Loucy (cell line): ENCODE measurements around the gene SLC39A10.

Experiments used
- H2AFZ ChIP-seq: fragments of 200-600 bp; sonication (generic); 2 replicates; pipeline ENCODE4 v1.6.0; 2016; ENCODE audit warnings: antibody characterized with exemption, mild to moderate bottlenecking, low read length, moderate library complexity
- H3F3A ChIP-seq: fragments of 200-600 bp; 2 replicates; pipeline ENCODE4 v1.6.0; 2016; ENCODE audit warnings: antibody characterized with exemption, low read depth, mild to moderate bottlenecking
- H3K27me3 ChIP-seq: fragments of 200-600 bp; sonication (generic); 2 replicates; pipeline ENCODE4 v1.6.1; 2014; ENCODE audit warnings: low read length, mild to moderate bottlenecking; ENCODE audit not compliant: insufficient read depth, poor library complexity, severe bottlenecking
- H3K36me3 ChIP-seq: fragments of 200-600 bp; sonication (generic); 2 replicates; pipeline ENCODE4 v1.6.1; 2016; ENCODE audit warnings: low read length; ENCODE audit not compliant: insufficient read depth
- H3K4me1 ChIP-seq: fragments of 200-600 bp; sonication (generic); 2 replicates; pipeline ENCODE4 v1.5.1; 2014; ENCODE audit warnings: low read length, mild to moderate bottlenecking; ENCODE audit not compliant: insufficient read depth, poor library complexity, severe bottlenecking
- H3K4me2 ChIP-seq: fragments of 200-600 bp; sonication (generic); 2 replicates; pipeline ENCODE4 v1.6.0; 2014; ENCODE audit warnings: antibody characterized with exemption, low read length, low read depth, mild to moderate bottlenecking; ENCODE audit not compliant: poor library complexity, severe bottlenecking
- H3K4me3 ChIP-seq: fragments of 200-600 bp; sonication (generic); 2 replicates; pipeline ENCODE4 v1.5.1; 2014; ENCODE audit warnings: low read length, mild to moderate bottlenecking, mixed read lengths; ENCODE audit not compliant: poor library complexity, severe bottlenecking
- H3K79me2 ChIP-seq: fragments of 200-600 bp; sonication (generic); 2 replicates; pipeline ENCODE4 v1.6.1; 2014; ENCODE audit warnings: low read length; ENCODE audit not compliant: insufficient read depth
- H3K9ac ChIP-seq: fragments of 200-600 bp; sonication (generic); 2 replicates; pipeline ENCODE4 v1.6.0; 2014; ENCODE audit warnings: mild to moderate bottlenecking, low read depth, low read length, moderate library complexity; ENCODE audit not compliant: poor library complexity, severe bottlenecking
- H3K9me2 ChIP-seq: fragments of 200-600 bp; sonication (generic); replicated peaks from 2 replicates; pipeline ENCODE4 v1.6.1; 2016; ENCODE audit warnings: low read depth, low read length, mixed read lengths
- H3K9me3 ChIP-seq: fragments of 200-600 bp; sonication (generic); 2 replicates; pipeline ENCODE4 v1.6.1; 2014; ENCODE audit warnings: mild to moderate bottlenecking, antibody characterized with exemption, low read length, low read depth; ENCODE audit not compliant: insufficient read depth
- H4K20me1 ChIP-seq: fragments of 200-600 bp; sonication (generic); 2 replicates; pipeline ENCODE4 v1.6.0; 2014; ENCODE audit warnings: antibody characterized with exemption, low read length, mild to moderate bottlenecking; ENCODE audit not compliant: insufficient read depth, poor library complexity, severe bottlenecking
- EZH2phosphoT487 ChIP-seq: fragments of 200-600 bp; IDR thresholded peaks from 2 replicates; pipeline ENCODE4 v1.6.1; 2018; ENCODE audit warnings: antibody characterized with exemption, mild to moderate bottlenecking, moderate library complexity, borderline replicate concordance
- TF ChIP-seq, protein P1 (sequence below): fragments of 200-600 bp; sonication (generic); conservative IDR thresholded peaks from 2 replicates; pipeline ENCODE4 v1.5.1; 2014; ENCODE audit warnings: mild to moderate bottlenecking, antibody characterized with exemption, low read length

Gene SLC39A10

DNA sequence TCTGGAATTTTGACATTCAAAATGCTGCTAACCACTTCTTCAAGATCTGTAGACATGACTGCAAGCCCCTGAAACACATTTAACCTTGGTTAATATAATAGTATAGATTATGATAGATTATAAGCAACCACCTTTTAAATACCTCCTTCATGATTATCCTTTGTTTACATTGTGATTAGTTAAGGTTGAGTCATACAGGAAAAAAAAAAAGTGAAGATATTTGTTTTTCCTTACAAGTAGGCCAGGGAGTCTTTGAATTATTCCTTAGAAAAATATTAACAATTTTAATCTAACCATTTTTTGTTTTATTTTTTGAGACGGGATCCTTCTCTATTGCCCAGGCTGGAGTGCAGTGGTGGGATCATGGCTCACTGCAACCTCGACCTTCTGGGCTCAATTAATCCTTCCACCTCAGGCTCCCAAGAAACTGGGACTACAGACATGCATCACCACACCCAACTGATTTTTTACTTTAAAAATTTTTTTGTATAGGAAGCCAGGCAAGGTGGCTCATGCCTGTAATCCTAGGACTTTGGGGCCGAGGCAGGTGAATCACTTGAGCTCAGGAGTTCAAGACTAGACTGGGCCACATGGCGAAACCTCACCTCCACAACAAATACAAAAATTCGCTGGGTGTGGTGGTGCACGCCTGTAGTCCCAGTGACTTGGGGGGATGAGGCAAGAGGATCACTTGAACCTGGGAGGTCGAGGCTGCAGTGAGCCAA lies 99.4 kb downstream of the SLC39A10 start:
- Histone ChIP-seq H3K36me3 (no peaks in the 10 kb centered on the region), H3K9ac (no peak overlapping the region), H3K4me3 (no peak overlapping the region), H3F3A (no peaks in the 10 kb centered on the region), H2AFZ (no peak overlapping the region), H3K79me2 (no peaks in the 10 kb centered on the region), H3K9me3 (no peaks in the 10 kb centered on the region), H3K27me3 (no peaks in the 10 kb centered on the region), H4K20me1 (no peaks in the 10 kb centered on the region), H3K4me1 (no peaks in the 10 kb centered on the region), H3K9me2 (no peaks in the 10 kb centered on the region), H3K4me2 (no peak overlapping the region)
- TF ChIP-seq, protein P1, sequence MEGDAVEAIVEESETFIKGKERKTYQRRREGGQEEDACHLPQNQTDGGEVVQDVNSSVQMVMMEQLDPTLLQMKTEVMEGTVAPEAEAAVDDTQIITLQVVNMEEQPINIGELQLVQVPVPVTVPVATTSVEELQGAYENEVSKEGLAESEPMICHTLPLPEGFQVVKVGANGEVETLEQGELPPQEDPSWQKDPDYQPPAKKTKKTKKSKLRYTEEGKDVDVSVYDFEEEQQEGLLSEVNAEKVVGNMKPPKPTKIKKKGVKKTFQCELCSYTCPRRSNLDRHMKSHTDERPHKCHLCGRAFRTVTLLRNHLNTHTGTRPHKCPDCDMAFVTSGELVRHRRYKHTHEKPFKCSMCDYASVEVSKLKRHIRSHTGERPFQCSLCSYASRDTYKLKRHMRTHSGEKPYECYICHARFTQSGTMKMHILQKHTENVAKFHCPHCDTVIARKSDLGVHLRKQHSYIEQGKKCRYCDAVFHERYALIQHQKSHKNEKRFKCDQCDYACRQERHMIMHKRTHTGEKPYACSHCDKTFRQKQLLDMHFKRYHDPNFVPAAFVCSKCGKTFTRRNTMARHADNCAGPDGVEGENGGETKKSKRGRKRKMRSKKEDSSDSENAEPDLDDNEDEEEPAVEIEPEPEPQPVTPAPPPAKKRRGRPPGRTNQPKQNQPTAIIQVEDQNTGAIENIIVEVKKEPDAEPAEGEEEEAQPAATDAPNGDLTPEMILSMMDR, result no peak
- TF ChIP-seq EZH2phosphoT487, result no peak

DNA sequence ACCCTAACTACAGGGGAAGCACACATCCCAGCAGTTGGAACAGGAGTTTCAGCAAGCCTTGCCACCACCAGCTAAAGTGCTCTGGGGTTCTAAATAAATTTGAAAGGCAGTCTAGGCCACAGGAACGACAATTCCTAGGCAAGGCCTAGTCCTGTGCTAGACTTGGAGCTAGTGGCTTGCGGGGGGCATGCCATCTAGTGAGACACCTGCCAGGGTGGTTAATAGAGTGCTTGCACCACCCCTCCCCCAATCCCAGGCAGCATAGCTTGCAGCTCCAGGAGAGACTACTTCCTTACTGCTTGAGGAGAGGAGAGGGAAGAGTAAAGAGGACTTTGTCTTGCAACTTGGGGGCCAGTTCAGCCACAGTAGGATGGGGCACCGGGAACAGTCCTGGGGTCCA lies 101.8 kb downstream of the SLC39A10 start:
- Histone ChIP-seq H3F3A (no peaks in the 10 kb centered on the region), H3K36me3 (no peaks in the 10 kb centered on the region), H3K9me3 (no peaks in the 10 kb centered on the region), H3K27me3 (no peaks in the 10 kb centered on the region), H3K4me3 (no peak overlapping the region), H4K20me1 (no peaks in the 10 kb centered on the region), H3K4me1 (no peaks in the 10 kb centered on the region), H3K4me2 (no peak overlapping the region), H2AFZ (no peak overlapping the region), H3K79me2 (no peaks in the 10 kb centered on the region), H3K9ac (no peak overlapping the region), H3K9me2 (no peaks in the 10 kb centered on the region)
- no peak for TF ChIP-seq EZH2phosphoT487

DNA sequence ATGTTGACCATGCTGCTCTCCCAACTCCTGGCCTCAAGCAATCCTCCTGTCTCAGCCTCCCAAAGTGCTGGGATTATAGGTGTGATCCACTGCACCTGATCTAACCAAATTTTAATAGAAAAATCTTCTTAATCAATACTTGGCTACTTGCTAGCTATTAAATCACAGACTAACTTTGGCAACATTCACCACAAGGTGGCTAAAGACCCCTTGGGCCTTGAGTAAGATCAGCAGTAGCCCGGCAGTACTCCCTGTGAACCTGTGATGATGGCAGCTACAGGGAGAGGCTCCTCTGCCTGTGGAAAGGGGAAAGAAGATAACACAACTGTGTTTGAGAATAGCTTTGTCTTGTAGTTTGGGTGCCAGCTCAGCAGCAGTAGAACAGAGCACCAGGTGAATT lies 102.9 kb downstream of the SLC39A10 start:
- no peaks in the 10 kb centered on the region for H3F3A ChIP-seq
- no peak overlapping the region for H2AFZ ChIP-seq
- H3K4me1 ChIP-seq, result no peaks in the 10 kb centered on the region
- no peaks in the 10 kb centered on the region for H3K9me2 ChIP-seq
- no peak overlapping the region for H3K9ac ChIP-seq
- no peaks in the 10 kb centered on the region for H3K36me3 ChIP-seq
- no peaks in the 10 kb centered on the region for H3K79me2 ChIP-seq
- TF ChIP-seq, protein P1, result no peak
- TF ChIP-seq EZH2phosphoT487, result no peak
- H3K27me3 ChIP-seq, result no peaks in the 10 kb centered on the region
- no peaks in the 10 kb centered on the region for H4K20me1 ChIP-seq
- H3K9me3 ChIP-seq, result no peaks in the 10 kb centered on the region
- no peak overlapping the region for H3K4me3 ChIP-seq
- H3K4me2 ChIP-seq, result no peak overlapping the region

DNA sequence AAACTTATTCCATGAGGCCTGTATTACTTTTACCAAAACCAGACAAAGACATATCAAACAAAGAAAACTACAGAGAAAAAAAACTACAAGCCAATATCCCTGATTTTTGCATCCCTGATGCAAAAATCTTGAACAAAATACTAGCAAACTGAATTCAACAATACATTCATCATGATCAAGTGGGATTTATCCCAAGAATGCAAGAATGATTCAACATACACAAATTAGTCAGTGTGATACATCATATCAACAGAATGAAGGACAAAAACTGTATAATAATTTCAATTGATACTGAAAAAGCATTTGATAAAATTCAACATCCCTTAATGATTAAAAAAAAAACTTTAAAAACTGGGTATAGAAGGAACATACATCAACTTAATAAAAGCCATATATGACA lies 106.8 kb downstream of the SLC39A10 start:
- no peaks in the 10 kb centered on the region for H3F3A ChIP-seq
- H3K36me3 ChIP-seq, result no peaks in the 10 kb centered on the region
- no peaks in the 10 kb centered on the region for H3K9me3 ChIP-seq
- no peak overlapping the region for H3K9ac ChIP-seq
- no peak for TF ChIP-seq EZH2phosphoT487
- TF ChIP-seq, protein P1, result no peak
- no peak overlapping the region for H2AFZ ChIP-seq
- H3K4me1 ChIP-seq, result no peaks in the 10 kb centered on the region
- H3K9me2 ChIP-seq, result no peaks in the 10 kb centered on the region
- no peaks in the 10 kb centered on the region for H3K27me3 ChIP-seq
- H4K20me1 ChIP-seq, result no peaks in the 10 kb centered on the region
- no peaks in the 10 kb centered on the region for H3K79me2 ChIP-seq
- H3K4me2 ChIP-seq, result no peak overlapping the region
- H3K4me3 ChIP-seq, result no peak overlapping the region
